Vagina (tissue), 2 donors: Measurements from ENCODE around the gene BACH1. TPM values are rescaled to one million over a fixed set of nuclear protein-coding genes. Genes with fewer than 3 reads are reported as not detected.

Source experiments
- DNase-seq, 2 donors: peaks; one replicate each; pipeline ENCODE4 v3.0.0-alpha.2; 2017; ENCODE audit errors: extremely low spot score in 2 of 2
- H3K27ac ChIP-seq: fragments of 200-600 bp; sonication (generic); one replicate; pipeline ENCODE4 v1.5.1; 2019
- H3K27me3 ChIP-seq: fragments of 200-600 bp; sonication (generic); one replicate; pipeline ENCODE4 v1.5.1; 2019
- H3K36me3 ChIP-seq, 2 donors: fragments of 200-600 bp; sonication (generic); one replicate each; pipeline ENCODE4 v1.5.1; 2017 to 2019
- H3K4me1 ChIP-seq: fragments of 200-600 bp; sonication (generic); one replicate; pipeline ENCODE4 v1.5.1; 2019
- H3K4me3 ChIP-seq, 2 donors: fragments of 200-600 bp; sonication (generic); 1 replicate in 1 of 2; 2 replicates in 1 of 2; pipeline ENCODE4 v1.5.1; 2016 to 2019
- H3K9me3 ChIP-seq: fragments of 200-600 bp; sonication (generic); one replicate; pipeline ENCODE4 v1.5.1; 2019
- CTCF ChIP-seq, 3 experiments: fragments of 450-650 bp in 2 of 3; fragments of 200-600 bp in 1 of 3; sonication (generic) in 1 of 3; IDR thresholded peaks; one replicate each; pipeline ENCODE4 v1.5.1; 2017 to 2019; ENCODE audit warnings: antibody characterized with exemption in 3 of 3, mild to moderate bottlenecking in 2 of 3, moderate library complexity in 2 of 3
- POLR2A ChIP-seq, 2 donors: fragments of 450-650 bp; IDR thresholded peaks; one replicate each; pipeline ENCODE4 v1.6.1; 2017; ENCODE audit warnings: antibody characterized with exemption in 2 of 2, mild to moderate bottlenecking in 2 of 2, moderate library complexity in 2 of 2
- POLR2AphosphoS5 ChIP-seq, 2 donors: sonication (generic); formaldehyde crosslinking; IDR thresholded peaks; one replicate each; pipeline ENCODE4 v1.9.0; 2017; ENCODE audit warnings: antibody characterized with exemption in 2 of 2, mild to moderate bottlenecking in 2 of 2, low read depth in 1 of 2; ENCODE audit not compliant: insufficient read depth in 1 of 2
- intact Hi-C: fragments of 100-400 bp; cut with DNase I; formaldehyde crosslinking; loops from one replicate; pipeline ENCODE4 v1.15.1; 2023
- total RNA-seq: library from RNA; depleted of rRNA; stranded (reverse); fragments of >200 nt; gene quantifications from one replicate; pipeline ENCODE4 v1.2.3, GENCODE V29; 2016

BACH1 gene
- total RNA-seq, 1 donor from 2014 or later, result 33.1 TPM

- H3K27me3 ChIP-seq, result no peaks in the 10 kb centered on the region
- no peak overlapping the region for H3K27ac ChIP-seq
- no peaks in the 10 kb centered on the region for H3K36me3 ChIP-seq
- intact Hi-C loops, result no loop called here
- H3K9me3 ChIP-seq, result no peaks in the 10 kb centered on the region
- TF ChIP-seq POLR2A (IDR thresholded peaks at IDR 0.05) (no peak), POLR2AphosphoS5 (IDR thresholded peaks at IDR 0.05; ENCODE audit: insufficient read depth in 1 of 2, low read depth in 1 of 2) (no peak), CTCF (IDR thresholded peaks at IDR 0.05) (no peak)
- DNase-seq, result no peak
- no peak overlapping the region for H3K4me3 ChIP-seq
- no peaks in the 10 kb centered on the region for H3K4me1 ChIP-seq
Measured at GRCh38 chr21:29264721-29265120, 34.0 kb upstream of the BACH1 start.

- intact Hi-C loops, result no loop called here
- Histone ChIP-seq H3K27ac (no peak overlapping the region), H3K4me3 (no peak overlapping the region), H3K36me3 (no peaks in the 10 kb centered on the region), H3K27me3 (no peaks in the 10 kb centered on the region), H3K9me3 (no peaks in the 10 kb centered on the region), H3K4me1 (no peaks in the 10 kb centered on the region)
- TF ChIP-seq CTCF (IDR thresholded peaks at IDR 0.05) (no peak), POLR2AphosphoS5 (IDR thresholded peaks at IDR 0.05; ENCODE audit: insufficient read depth in 1 of 2, low read depth in 1 of 2) (no peak), POLR2A (IDR thresholded peaks at IDR 0.05) (no peak)
- no peak for DNase-seq
Measured at GRCh38 chr21:29265690-29266479, 32.8 kb upstream of the BACH1 start.

- Histone ChIP-seq H3K27me3 (no peaks in the 10 kb centered on the region), H3K4me3 (no peak overlapping the region), H3K27ac (no peak overlapping the region), H3K9me3 (no peaks in the 10 kb centered on the region), H3K4me1 (no peaks in the 10 kb centered on the region), H3K36me3 (no peaks in the 10 kb centered on the region)
- intact Hi-C loops, result no loop called here
- TF ChIP-seq POLR2AphosphoS5 (IDR thresholded peaks at IDR 0.05; ENCODE audit: insufficient read depth in 1 of 2, low read depth in 1 of 2) (no peak), POLR2A (IDR thresholded peaks at IDR 0.05) (no peak), CTCF (IDR thresholded peaks at IDR 0.05) (no peak)
- no peak for DNase-seq
Measured at GRCh38 chr21:29267666-29268065, 31.1 kb upstream of the BACH1 start.

- Histone ChIP-seq H3K27me3 (no peaks in the 10 kb centered on the region), H3K27ac (no peak overlapping the region), H3K9me3 (no peaks in the 10 kb centered on the region), H3K4me1 (no peaks in the 10 kb centered on the region), H3K36me3 (no peaks in the 10 kb centered on the region), H3K4me3 (no peak overlapping the region)
- intact Hi-C loops, result no loop called here
- no peak for DNase-seq
- TF ChIP-seq CTCF (IDR thresholded peaks at IDR 0.05) (no peak), POLR2AphosphoS5 (IDR thresholded peaks at IDR 0.05; ENCODE audit: insufficient read depth in 1 of 2, low read depth in 1 of 2) (no peak), POLR2A (IDR thresholded peaks at IDR 0.05) (no peak)
Measured at GRCh38 chr21:29271927-29272333, 26.8 kb upstream of the BACH1 start.

GRCh38 chr21:29277442-29277841 lies 21.3 kb upstream of the BACH1 start:
- H3K36me3 ChIP-seq, result no peaks in the 10 kb centered on the region
- no peak overlapping the region for H3K4me3 ChIP-seq
- DNase-seq, result no peak
- no peak for TF ChIP-seq CTCF (IDR thresholded peaks at IDR 0.05)
- no peak for TF ChIP-seq POLR2AphosphoS5 (IDR thresholded peaks at IDR 0.05; ENCODE audit: insufficient read depth in 1 of 2, low read depth in 1 of 2)
- TF ChIP-seq POLR2A (IDR thresholded peaks at IDR 0.05), result no peak
- no peaks in the 10 kb centered on the region for H3K9me3 ChIP-seq
- H3K27ac ChIP-seq, result no peak overlapping the region
- intact Hi-C loops, result no loop called here
- H3K27me3 ChIP-seq, result no peaks in the 10 kb centered on the region
- no peaks in the 10 kb centered on the region for H3K4me1 ChIP-seq
